ENCODE measurements around the gene BRINP1.
"Not testable (repeated sequence)": the region's sequence is repeated elsewhere in the genome, so short reads cannot be mapped to it uniquely, and the experiment has no call there.

BRINP1 gene

DNA sequence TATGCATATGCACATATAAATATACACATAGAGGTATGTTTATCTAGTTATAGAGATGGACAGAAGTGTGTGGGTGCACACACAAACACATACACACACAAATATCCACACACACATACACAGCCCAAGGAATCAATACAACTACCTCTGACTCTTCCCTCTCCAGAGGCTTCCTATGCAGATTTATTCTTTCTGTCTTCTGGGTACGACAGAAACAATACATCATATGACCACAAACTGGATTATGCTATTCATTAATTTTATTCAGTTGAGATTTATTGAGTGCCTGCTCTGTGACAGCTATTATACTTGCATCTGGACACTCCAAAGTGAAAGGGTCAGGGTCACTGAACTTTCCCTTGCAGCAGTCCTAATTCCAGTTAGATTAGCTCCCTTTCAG lies 155.8 kb downstream of the BRINP1 start:
- no peak for DNase-seq (ENCODE audit: low spot score in 2 of 2)
- Mint-ChIP-seq H3K4me3 (no peak overlapping the region), H3K4me1 (no peaks in the 10 kb centered on the region), H3K27me3 (no peaks in the 10 kb centered on the region), H3K9me3 (no peaks in the 10 kb centered on the region), H3K36me3 (ENCODE audit: insufficient read depth) (no peaks in the 10 kb centered on the region), H3K27ac (ENCODE audit: low read depth) (no peak overlapping the region)
- ATAC-seq (replicated peaks; ENCODE audit: extremely low read depth, poor library complexity, severe bottlenecking) = no peak

GRCh38 chr9:119197893-119198607 lies 171.2 kb downstream of the BRINP1 start:
- Mint-ChIP-seq H3K9me3 (peaks cover 9% of the 10 kb centered on the region), H3K27ac (ENCODE audit: low read depth) (no peak overlapping the region), H3K36me3 (ENCODE audit: insufficient read depth) (no peaks in the 10 kb centered on the region), H3K27me3 (no peaks in the 10 kb centered on the region), H3K4me3 (no peak overlapping the region), H3K4me1 (no peaks in the 10 kb centered on the region)
- no peak for DNase-seq (ENCODE audit: low spot score in 2 of 2)
- no peak for ATAC-seq (replicated peaks; ENCODE audit: extremely low read depth, poor library complexity, severe bottlenecking)

- DNase-seq (ENCODE audit: low spot score in 2 of 2) (no peak), ATAC-seq (replicated peaks; ENCODE audit: extremely low read depth, poor library complexity, severe bottlenecking) (no peak)
- Mint-ChIP-seq H3K27ac (ENCODE audit: low read depth) (no peak overlapping the region), H3K36me3 (ENCODE audit: insufficient read depth) (no peaks in the 10 kb centered on the region), H3K27me3 (no peaks in the 10 kb centered on the region), H3K4me1 (no peaks in the 10 kb centered on the region), H3K9me3 (peaks cover 5% of the 10 kb centered on the region), H3K4me3 (no peak overlapping the region)
Measured at GRCh38 chr9:119195521-119195920, 173.7 kb downstream of the BRINP1 start.

DNA sequence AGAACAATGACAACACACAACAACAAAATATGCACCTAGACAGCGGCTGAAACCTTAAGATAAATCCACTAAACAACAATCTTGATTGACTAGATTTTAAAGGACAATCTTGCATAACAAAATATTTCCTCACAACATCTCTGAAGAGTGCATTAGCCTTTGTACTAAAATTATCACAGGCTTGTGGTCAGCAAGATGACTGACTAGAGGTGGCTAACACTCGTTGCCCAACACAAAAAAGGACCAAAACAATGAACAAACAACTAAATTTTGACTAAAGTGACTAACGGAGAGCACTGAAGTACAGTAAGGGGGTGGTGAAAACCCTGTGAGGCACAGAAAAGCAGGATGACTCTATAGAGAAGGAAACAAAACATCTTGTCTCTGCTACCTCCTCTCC lies 183.9 kb downstream of the BRINP1 start:
- ATAC-seq (replicated peaks; ENCODE audit: extremely low read depth, poor library complexity, severe bottlenecking) (no peak), DNase-seq (ENCODE audit: low spot score in 2 of 2) (no peak)
- no peak overlapping the region for H3K27ac Mint-ChIP-seq (ENCODE audit: low read depth)
- H3K27me3 Mint-ChIP-seq = no peaks in the 10 kb centered on the region
- H3K36me3 Mint-ChIP-seq (ENCODE audit: insufficient read depth) = peaks cover 4% of the 10 kb centered on the region
- no peak overlapping the region for H3K4me3 Mint-ChIP-seq
- H3K9me3 Mint-ChIP-seq = peaks cover 14% of the 10 kb centered on the region
- H3K4me1 Mint-ChIP-seq = no peaks in the 10 kb centered on the region

DNA sequence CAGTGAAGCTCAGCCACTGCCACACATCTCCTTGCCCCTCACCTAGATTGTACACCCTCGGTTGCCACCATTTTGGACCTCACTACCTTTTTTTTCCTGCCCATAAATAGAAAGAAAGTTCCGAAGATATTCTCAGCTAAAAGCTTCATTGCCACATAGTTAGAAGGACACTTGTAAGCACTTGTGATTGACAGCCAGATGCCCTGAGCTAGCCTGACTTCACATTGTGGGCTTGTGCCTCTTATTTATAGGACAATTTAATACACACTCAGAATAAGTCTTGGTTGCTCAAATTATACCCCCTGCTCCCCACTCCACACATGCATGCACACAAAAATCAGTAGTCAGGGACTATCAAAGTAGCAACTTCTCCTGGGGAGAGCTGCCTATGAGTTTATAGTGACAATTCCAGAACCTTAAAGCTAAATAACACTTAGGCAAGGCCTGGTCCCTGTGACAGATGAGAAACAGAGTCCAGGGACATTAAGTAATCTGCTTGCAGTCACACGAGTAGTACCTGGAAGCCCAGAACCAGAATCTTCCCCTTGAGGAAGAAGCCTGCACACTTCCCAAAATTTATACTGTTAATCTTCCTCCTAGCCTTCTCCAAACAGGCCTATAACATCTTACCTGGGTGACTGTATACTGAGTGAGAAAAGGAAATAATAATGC lies 184.8 kb downstream of the BRINP1 start:
- ATAC-seq (replicated peaks; ENCODE audit: extremely low read depth, poor library complexity, severe bottlenecking) (no peak), DNase-seq (ENCODE audit: low spot score in 2 of 2) (no peak)
- no peak overlapping the region for H3K4me3 Mint-ChIP-seq
- H3K9me3 Mint-ChIP-seq = peaks cover 14% of the 10 kb centered on the region
- H3K36me3 Mint-ChIP-seq (ENCODE audit: insufficient read depth) = peaks cover 4% of the 10 kb centered on the region
- H3K27ac Mint-ChIP-seq (ENCODE audit: low read depth) = no peak overlapping the region
- no peaks in the 10 kb centered on the region for H3K4me1 Mint-ChIP-seq
- H3K27me3 Mint-ChIP-seq = no peaks in the 10 kb centered on the region

DNA sequence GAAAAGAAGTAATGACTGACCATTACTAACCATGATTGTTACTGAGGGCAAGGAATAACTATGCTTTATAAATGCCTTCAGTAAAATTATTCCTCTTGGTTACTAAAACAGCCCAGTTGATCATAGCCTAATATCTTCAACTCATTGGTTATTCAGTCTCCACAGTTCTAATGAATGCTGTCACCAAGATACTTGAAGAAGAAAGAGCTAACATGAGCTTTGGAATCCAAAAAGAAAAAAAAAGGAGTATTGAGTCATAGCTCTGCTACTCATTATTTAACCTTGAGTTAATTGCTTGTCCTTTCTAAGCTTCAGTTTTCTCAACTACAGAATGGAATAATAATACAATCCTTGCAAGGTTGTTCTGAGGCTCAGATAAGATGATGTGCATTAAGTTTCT lies 187.7 kb downstream of the BRINP1 start:
- Mint-ChIP-seq H3K27ac (ENCODE audit: low read depth) (no peak overlapping the region), H3K4me1 (no peaks in the 10 kb centered on the region), H3K4me3 (no peak overlapping the region), H3K27me3 (no peaks in the 10 kb centered on the region), H3K36me3 (ENCODE audit: insufficient read depth) (peaks cover 3% of the 10 kb centered on the region), H3K9me3 (peaks cover 4% of the 10 kb centered on the region)
- DNase-seq (ENCODE audit: low spot score in 2 of 2) (no peak), ATAC-seq (replicated peaks; ENCODE audit: extremely low read depth, poor library complexity, severe bottlenecking) (no peak)

DNA sequence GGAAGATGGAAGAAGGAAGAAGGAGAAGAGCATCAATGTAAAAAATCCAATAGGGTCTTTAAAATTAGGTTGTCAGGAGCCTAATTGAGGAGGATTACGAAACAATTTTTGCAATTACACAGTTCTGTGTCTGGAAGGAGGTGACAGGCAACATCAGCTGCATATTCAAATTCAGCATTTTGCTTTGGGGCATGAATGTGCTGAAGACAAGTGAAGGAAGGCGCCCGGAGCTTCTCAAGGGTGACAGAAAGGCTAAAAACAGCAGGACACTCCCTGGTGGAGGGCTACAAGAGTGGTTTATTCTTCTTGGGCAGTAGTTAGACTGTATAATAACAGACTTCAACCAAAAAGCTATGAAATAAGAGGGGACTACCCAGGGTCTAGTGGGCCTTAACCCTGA lies 188.3 kb downstream of the BRINP1 start:
- H3K4me3 Mint-ChIP-seq = no peak overlapping the region
- no peak overlapping the region for H3K27ac Mint-ChIP-seq (ENCODE audit: low read depth)

DNA sequence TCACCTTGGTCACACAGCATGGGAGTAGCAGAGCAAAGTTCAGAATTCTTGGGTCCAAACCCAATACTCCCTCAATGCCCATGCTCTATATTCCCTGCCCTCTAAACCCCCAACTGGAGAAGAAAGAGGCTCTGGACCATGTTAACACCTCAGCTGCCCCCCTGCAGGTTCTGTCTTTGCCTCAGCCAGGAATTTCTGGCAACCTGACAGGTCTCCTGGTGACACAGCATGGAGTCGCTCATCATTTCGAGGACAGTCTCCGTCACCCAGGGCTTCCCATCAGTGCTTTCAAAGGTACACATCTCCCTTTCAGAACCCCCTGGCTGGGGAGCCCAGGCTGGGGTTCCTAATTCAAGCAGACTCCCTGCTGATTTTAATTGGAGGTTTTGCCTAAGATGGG lies 189.5 kb downstream of the BRINP1 start:
- Mint-ChIP-seq H3K4me3 (no peak overlapping the region), H3K4me1 (no peaks in the 10 kb centered on the region), H3K27me3 (no peaks in the 10 kb centered on the region), H3K36me3 (ENCODE audit: insufficient read depth) (peaks cover 3% of the 10 kb centered on the region), H3K9me3 (peaks cover 4% of the 10 kb centered on the region), H3K27ac (ENCODE audit: low read depth) (no peak overlapping the region)
- DNase-seq (ENCODE audit: low spot score in 2 of 2) (no peak), ATAC-seq (replicated peaks; ENCODE audit: extremely low read depth, poor library complexity, severe bottlenecking) (no peak)

More for the DNA sequence above, 188.3 kb downstream of the BRINP1 start:
- Mint-ChIP-seq H3K4me1 (no peaks in the 10 kb centered on the region), H3K36me3 (ENCODE audit: insufficient read depth) (peaks cover 3% of the 10 kb centered on the region), H3K27me3 (no peaks in the 10 kb centered on the region), H3K9me3 (peaks cover 4% of the 10 kb centered on the region)
- DNase-seq (ENCODE audit: low spot score in 2 of 2) = no peak
- ATAC-seq (replicated peaks; ENCODE audit: extremely low read depth, poor library complexity, severe bottlenecking) = no peak

GRCh38 chr9:119177196-119177595 lies 192.0 kb downstream of the BRINP1 start:
- DNase-seq (ENCODE audit: low spot score in 2 of 2) = no peak
- Mint-ChIP-seq H3K9me3 (peaks cover 4% of the 10 kb centered on the region), H3K4me3 (no peak overlapping the region), H3K27ac (ENCODE audit: low read depth) (no peak overlapping the region), H3K36me3 (ENCODE audit: insufficient read depth) (peaks cover 3% of the 10 kb centered on the region), H3K27me3 (no peaks in the 10 kb centered on the region), H3K4me1 (no peaks in the 10 kb centered on the region)
- ATAC-seq (replicated peaks; ENCODE audit: extremely low read depth, poor library complexity, severe bottlenecking) = no peak

GRCh38 chr9:119175581-119175980 lies 193.7 kb downstream of the BRINP1 start:
- H3K36me3 Mint-ChIP-seq (ENCODE audit: insufficient read depth) = peaks cover 3% of the 10 kb centered on the region
- DNase-seq (ENCODE audit: low spot score in 2 of 2) (no peak), ATAC-seq (replicated peaks; ENCODE audit: extremely low read depth, poor library complexity, severe bottlenecking) (no peak)
- peaks cover 4% of the 10 kb centered on the region for H3K9me3 Mint-ChIP-seq
- no peak overlapping the region for H3K4me3 Mint-ChIP-seq
- H3K4me1 Mint-ChIP-seq = no peaks in the 10 kb centered on the region
- no peaks in the 10 kb centered on the region for H3K27me3 Mint-ChIP-seq
- no peak overlapping the region for H3K27ac Mint-ChIP-seq (ENCODE audit: low read depth)

GRCh38 chr9:119169222-119169621 lies 200.0 kb downstream of the BRINP1 start:
- not testable (repeated sequence) for H3K27me3 Mint-ChIP-seq; H3K4me3 Mint-ChIP-seq; ATAC-seq (replicated peaks; ENCODE audit: extremely low read depth, poor library complexity, severe bottlenecking); H3K27ac Mint-ChIP-seq (ENCODE audit: low read depth); H3K36me3 Mint-ChIP-seq (ENCODE audit: insufficient read depth); H3K4me1 Mint-ChIP-seq; H3K9me3 Mint-ChIP-seq; DNase-seq (ENCODE audit: low spot score in 2 of 2)

- DNase-seq (ENCODE audit: low spot score in 2 of 2) (no peak), ATAC-seq (replicated peaks; ENCODE audit: extremely low read depth, poor library complexity, severe bottlenecking) (no peak)
- H3K9me3 Mint-ChIP-seq = no peaks in the 10 kb centered on the region
- no peaks in the 10 kb centered on the region for H3K4me1 Mint-ChIP-seq
- H3K27me3 Mint-ChIP-seq = no peaks in the 10 kb centered on the region
- no peak overlapping the region for H3K4me3 Mint-ChIP-seq
- no peaks in the 10 kb centered on the region for H3K36me3 Mint-ChIP-seq (ENCODE audit: insufficient read depth)
- H3K27ac Mint-ChIP-seq (ENCODE audit: low read depth) = no peak overlapping the region
Measured at GRCh38 chr9:119167876-119168275, 201.4 kb downstream of the BRINP1 start.

- DNase-seq (ENCODE audit: low spot score in 2 of 2) = no peak
- Mint-ChIP-seq H3K4me1 (no peaks in the 10 kb centered on the region), H3K27ac (ENCODE audit: low read depth) (no peak overlapping the region), H3K9me3 (no peaks in the 10 kb centered on the region), H3K4me3 (no peak overlapping the region), H3K27me3 (no peaks in the 10 kb centered on the region), H3K36me3 (ENCODE audit: insufficient read depth) (no peaks in the 10 kb centered on the region)
- ATAC-seq (replicated peaks; ENCODE audit: extremely low read depth, poor library complexity, severe bottlenecking) = no peak
Measured at GRCh38 chr9:119167267-119167666, 202.0 kb downstream of the BRINP1 start.

Measured in central memory CD8-positive, alpha-beta T cell (primary cell).